Measurements from ENCODE around the gene RSPH3. TPM values are rescaled to one million over a fixed set of nuclear protein-coding genes. Genes with fewer than 3 reads are reported as not detected.
"Not testable (repeated sequence)": the region's sequence is repeated elsewhere in the genome, so short reads cannot be mapped to it uniquely, and the experiment has no call there.

The RSPH3 gene
- total RNA-seq, 2 donors from 2014 or later: 4.7 to 7.8 TPM

DNA sequence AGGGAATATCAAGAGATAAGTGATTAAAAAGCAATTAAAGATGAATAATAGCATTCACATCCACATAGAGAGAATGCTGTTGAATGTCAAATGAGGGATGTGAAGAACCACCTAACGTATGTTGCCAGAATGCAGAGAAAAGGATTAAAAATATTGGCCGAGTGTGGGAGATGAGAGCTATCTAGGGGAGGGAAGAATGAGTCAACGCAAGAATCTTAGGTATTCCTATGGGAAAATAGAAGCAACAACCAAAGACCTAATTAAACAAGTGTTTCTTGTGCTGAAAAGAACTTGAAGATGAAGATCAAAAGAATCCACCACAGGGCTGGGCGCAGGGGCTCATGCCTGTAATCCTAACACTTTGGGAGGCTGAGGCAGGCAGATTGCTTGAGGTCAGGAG, 12.2 kb upstream of the RSPH3 start:
- Histone ChIP-seq H3K27ac (no peak overlapping the region), H3K9me3 (no peaks in the 10 kb centered on the region), H3K4me1 (ENCODE audit: control insufficient read depth in 1 of 2, low read depth in 2 of 2) (no peaks in the 10 kb centered on the region), H3K36me3 (no peaks in the 10 kb centered on the region), H3K4me3 (no peak overlapping the region), H3K27me3 (replicated peaks; ENCODE audit: insufficient read depth) (no peaks in the 10 kb centered on the region)
- DNase-seq (ENCODE audit: low spot score): no peak
- no peak for TF ChIP-seq CTCF (IDR thresholded peaks at IDR 0.05)
- ATAC-seq (ENCODE audit: insufficient number of reproducible peaks, low FRiP score, low read depth): no peak

DNA sequence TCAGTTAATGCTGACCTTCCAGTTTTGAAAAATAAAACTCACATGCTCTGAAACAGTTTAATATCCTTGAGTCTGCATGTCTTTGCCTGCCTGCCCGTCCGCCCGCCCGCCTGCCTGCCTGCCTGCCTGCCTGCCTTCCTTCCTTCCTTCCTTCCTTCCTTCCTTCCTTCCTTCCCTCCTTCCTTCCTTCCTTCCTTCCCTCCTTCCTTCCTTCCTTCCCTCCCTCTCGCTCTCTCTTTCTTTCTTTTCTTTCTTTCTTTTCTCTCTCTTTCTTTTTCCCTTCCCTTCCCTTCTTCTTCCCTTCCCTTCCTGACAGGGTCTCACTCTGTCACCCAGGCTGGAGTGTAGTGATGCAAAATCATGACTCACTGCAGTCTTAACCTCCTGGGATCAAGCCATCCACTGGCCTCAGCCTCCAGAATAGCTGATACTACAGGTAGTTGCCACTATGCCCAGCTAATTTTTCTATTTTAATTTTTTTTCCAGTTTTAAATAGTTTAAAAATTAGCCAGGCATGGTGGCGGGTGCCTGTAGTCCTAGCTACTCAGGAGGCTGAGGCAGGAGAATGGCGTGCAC, 10.1 kb upstream of the RSPH3 start:
- not testable (repeated sequence) for ATAC-seq (ENCODE audit: insufficient number of reproducible peaks, low FRiP score, low read depth); H3K36me3 ChIP-seq; H3K4me1 ChIP-seq (ENCODE audit: control insufficient read depth in 1 of 2, low read depth in 2 of 2); H3K27ac ChIP-seq; DNase-seq (ENCODE audit: low spot score); H3K9me3 ChIP-seq; H3K27me3 ChIP-seq (replicated peaks; ENCODE audit: insufficient read depth); H3K4me3 ChIP-seq

DNA sequence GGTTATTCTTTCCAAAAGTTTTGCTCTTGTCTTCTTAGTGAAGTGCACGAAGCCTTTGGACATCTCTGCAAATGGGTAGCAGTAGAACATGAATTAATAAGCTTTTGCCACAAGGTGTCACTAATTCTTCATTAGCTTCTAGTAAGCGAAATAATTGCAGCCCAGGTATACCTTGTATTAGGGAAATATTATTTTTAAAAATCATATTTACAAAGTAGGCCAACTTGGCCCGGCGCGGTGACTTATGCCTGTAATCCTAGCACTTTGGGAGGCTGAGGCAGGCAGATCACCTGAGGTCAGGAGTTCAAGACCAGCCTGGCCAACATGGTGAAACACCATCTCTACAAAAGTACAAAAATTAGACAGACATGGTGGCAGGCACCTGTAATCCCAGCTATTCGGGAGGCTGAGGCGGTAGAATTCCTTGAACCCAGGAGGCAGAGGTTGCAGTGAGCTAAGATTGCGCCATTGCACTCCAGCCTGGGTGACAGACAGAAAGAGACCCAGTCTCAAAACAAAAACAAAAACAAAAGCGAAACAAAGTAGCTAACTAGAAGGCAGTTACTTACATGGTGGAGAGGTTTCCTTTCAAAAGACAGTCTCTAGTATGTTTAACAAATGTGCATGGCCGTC, 8.8 kb upstream of the RSPH3 start:
- no peak for TF ChIP-seq CTCF (IDR thresholded peaks at IDR 0.05)
- no peak overlapping the region for H3K27ac ChIP-seq
- no peaks in the 10 kb centered on the region for H3K27me3 ChIP-seq (replicated peaks; ENCODE audit: insufficient read depth)
- H3K4me1 ChIP-seq (ENCODE audit: control insufficient read depth in 1 of 2, low read depth in 2 of 2): no peaks in the 10 kb centered on the region
- H3K4me3 ChIP-seq: no peak overlapping the region
- no peak for ATAC-seq (ENCODE audit: insufficient number of reproducible peaks, low FRiP score, low read depth)
- H3K9me3 ChIP-seq: no peaks in the 10 kb centered on the region
- H3K36me3 ChIP-seq: no peaks in the 10 kb centered on the region
- DNase-seq (ENCODE audit: low spot score): no peak

- no peak for DNase-seq (ENCODE audit: low spot score)
- no peaks in the 10 kb centered on the region for H3K4me1 ChIP-seq (ENCODE audit: control insufficient read depth in 1 of 2, low read depth in 2 of 2)
- H3K9me3 ChIP-seq: no peaks in the 10 kb centered on the region
- no peak for TF ChIP-seq CTCF (IDR thresholded peaks at IDR 0.05)
- H3K27ac ChIP-seq: no peak overlapping the region
- no peak for ATAC-seq (ENCODE audit: insufficient number of reproducible peaks, low FRiP score, low read depth)
- H3K36me3 ChIP-seq: no peaks in the 10 kb centered on the region
- no peak overlapping the region for H3K4me3 ChIP-seq
- no peaks in the 10 kb centered on the region for H3K27me3 ChIP-seq (replicated peaks; ENCODE audit: insufficient read depth)
Measured at GRCh38 chr6:159007510-159007909, 7.5 kb upstream of the RSPH3 start.

DNA sequence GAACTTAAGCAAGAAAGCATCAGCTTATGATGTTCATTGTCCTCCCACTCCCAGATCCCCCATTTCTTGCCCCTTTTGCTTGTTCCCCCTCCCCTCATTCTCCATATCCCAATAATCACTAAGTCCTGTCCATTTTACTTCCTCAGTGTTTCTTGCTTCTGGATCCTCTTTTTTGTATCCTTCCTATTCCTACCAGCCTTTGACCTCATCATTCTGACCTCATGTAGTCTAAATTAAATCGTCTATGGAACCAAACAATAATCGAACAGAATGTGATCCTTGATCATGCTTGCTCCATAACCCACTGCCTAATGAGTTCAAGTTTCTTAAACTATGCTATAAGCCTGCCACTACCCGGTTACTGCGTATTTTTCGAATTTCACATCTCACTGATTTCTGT, 5.4 kb upstream of the RSPH3 start:
- H3K36me3 ChIP-seq: no peaks in the 10 kb centered on the region
- peaks cover 3 to 6% of the 10 kb centered on the region in 2 donors for H3K4me1 ChIP-seq (ENCODE audit: control insufficient read depth in 1 of 2, low read depth in 2 of 2)
- DNase-seq (ENCODE audit: low spot score) (no peak), ATAC-seq (ENCODE audit: insufficient number of reproducible peaks, low FRiP score, low read depth) (no peak)
- TF ChIP-seq CTCF (IDR thresholded peaks at IDR 0.05): no peak
- no peak overlapping the region for H3K4me3 ChIP-seq
- no peaks in the 10 kb centered on the region for H3K9me3 ChIP-seq
- no peak overlapping the region for H3K27ac ChIP-seq
- no peaks in the 10 kb centered on the region for H3K27me3 ChIP-seq (replicated peaks; ENCODE audit: insufficient read depth)

GRCh38 chr6:159004592-159004991, 4.6 kb upstream of the RSPH3 start:
- no peak for ATAC-seq (ENCODE audit: insufficient number of reproducible peaks, low FRiP score, low read depth)
- no peak overlapping the region for H3K27ac ChIP-seq
- H3K27me3 ChIP-seq (replicated peaks; ENCODE audit: insufficient read depth): no peaks in the 10 kb centered on the region
- DNase-seq (ENCODE audit: low spot score): no peak
- TF ChIP-seq CTCF (IDR thresholded peaks at IDR 0.05): no peak
- peaks cover 4 to 8% of the 10 kb centered on the region in 2 donors for H3K4me1 ChIP-seq (ENCODE audit: control insufficient read depth in 1 of 2, low read depth in 2 of 2)
- no peaks in the 10 kb centered on the region for H3K36me3 ChIP-seq
- no peak overlapping the region for H3K4me3 ChIP-seq
- H3K9me3 ChIP-seq: no peaks in the 10 kb centered on the region
